Measurements from ENCODE around the gene GHRL.
"Not testable (repeated sequence)": the region's sequence is repeated elsewhere in the genome, so short reads cannot be mapped to it uniquely, and the experiment has no call there.

GHRL gene

GRCh38 chr3:10272476-10272875 is 20.3 kb downstream of the GHRL start:
- not testable (repeated sequence) for DNase-seq

GRCh38 chr3:10269443-10269842 is 23.3 kb downstream of the GHRL start:
- DNase-seq, result no peak

GRCh38 chr3:10268930-10269329 is 23.8 kb downstream of the GHRL start:
- DNase-seq, result no peak

- DNase-seq, result no peak
Observed at GRCh38 chr3:10268116-10268515, 24.6 kb downstream of the GHRL start.

GRCh38 chr3:10266936-10267335 is 25.8 kb downstream of the GHRL start:
- DNase-seq, result not testable (repeated sequence)

DNA sequence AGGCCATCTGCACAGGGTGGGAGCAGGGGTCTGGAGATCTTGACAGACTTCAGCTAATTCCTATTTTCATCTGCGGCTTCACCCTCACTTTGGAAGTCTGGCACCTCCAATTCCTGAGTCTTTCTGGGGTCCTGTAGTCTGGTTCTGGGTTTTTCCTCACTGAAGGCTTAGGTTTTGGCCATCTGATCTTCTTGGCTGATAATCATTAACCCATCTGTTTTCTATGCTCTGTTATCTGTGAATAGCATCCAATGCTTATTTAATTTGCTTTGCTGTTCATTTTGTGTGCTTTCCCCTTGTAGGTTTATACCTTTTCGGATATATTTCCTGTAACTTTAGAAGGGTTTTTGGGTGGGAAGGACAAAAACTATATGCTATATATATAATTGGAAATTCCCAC is 26.9 kb downstream of the GHRL start:
- no peak for DNase-seq

DNA sequence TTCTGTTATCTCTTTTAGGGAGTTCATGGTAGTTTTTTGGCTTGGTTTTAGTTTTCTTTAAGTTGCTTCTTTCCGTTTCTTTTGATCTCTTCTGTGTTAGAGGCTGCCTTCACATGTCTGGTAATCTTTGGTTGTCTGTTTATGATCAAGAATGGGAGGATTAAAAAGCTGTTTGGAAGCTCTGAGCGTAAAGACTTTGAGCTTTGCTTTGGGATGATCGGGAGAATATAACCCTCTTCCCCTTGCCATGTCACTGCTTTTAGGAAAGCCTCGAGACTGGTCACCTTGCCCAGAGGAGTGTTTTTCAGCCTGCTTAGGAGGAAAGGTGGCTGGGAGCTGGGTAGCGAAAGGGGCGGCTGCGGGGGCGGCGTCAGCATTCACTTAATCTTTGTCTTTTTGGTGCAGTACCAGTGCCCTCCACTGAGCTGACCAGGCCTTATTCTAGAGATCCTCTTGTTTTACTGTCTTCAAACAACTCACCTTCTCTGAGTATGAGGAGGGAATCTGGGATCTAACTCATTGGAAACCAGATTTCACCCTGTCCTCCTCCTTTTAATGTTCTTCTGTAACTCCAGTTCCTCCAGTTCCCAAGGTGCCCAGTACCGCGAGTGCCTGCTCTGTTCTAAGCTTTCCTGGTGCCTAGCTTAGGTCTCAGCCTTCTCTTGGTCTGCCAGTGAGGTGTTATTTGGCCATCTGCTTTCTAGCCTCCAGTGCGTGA is 28.9 kb downstream of the GHRL start:
- DNase-seq, result no peak

GRCh38 chr3:10262027-10262426 is 30.7 kb downstream of the GHRL start:
- no peak for DNase-seq

GRCh38 chr3:10260211-10260701 is 32.5 kb downstream of the GHRL start:
- no peak for DNase-seq

DNA sequence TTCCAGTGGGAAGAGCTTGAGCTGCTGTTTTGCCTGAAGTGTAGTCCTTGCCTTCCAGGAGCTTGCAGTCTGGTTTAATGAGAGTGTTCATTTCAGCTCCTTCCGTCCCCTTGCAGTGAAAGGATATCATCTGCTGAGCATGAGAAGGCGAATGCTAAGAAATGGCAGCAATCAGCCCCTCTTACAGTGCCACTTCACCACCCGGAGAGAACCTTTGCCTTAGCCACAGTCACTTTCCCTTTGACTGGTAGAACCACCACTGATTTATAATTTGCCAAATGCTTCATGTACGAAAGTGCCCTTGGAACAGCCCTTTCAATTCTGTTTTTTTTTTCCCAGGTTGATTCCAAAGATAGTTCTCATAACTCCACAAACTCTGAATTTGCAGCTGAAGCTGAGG is 32.9 kb downstream of the GHRL start:
- DNase-seq, result no peak

DNA sequence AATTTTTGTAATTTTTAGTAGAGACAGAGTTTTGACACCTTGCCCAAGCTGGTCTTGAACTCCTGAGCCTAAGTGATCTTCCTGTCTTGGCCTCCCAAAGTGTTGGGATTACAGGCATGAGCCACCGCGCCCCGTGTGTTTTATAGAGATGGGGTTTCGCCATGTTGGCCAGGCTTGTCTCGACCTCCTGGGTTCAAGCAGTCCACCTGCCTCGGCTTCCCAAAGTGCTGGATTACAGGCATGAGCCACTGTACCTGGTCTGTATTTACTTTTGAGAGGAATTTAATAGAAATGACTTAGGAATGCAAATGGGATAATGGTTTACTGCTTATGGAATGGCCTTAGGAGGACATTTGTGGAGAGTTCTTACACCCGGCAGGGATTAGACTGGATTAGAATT is 33.7 kb downstream of the GHRL start:
- DNase-seq, result no peak

DNA sequence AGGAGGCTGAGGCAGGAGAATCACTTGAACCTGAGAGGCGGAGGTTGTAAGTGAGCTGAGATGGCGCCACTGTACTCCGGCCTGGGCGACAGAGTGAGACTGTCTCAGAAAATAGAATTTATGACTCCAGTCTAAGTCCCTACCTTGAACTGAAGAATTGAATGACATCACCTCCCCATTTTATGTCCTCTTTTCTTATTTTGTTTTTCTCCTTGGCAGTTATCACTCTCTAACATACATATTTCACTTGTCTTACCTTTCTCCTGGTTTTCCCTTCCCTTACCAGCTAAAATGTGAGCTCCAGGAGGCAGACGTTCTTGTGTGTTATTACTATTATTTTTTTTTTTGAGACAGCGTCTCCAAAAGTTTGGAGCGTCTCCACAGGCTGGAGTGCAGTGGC is 36.9 kb downstream of the GHRL start:
- no peak for DNase-seq

GRCh38 chr3:10253731-10254130 is 39.0 kb downstream of the GHRL start:
- no peak for DNase-seq

DNA sequence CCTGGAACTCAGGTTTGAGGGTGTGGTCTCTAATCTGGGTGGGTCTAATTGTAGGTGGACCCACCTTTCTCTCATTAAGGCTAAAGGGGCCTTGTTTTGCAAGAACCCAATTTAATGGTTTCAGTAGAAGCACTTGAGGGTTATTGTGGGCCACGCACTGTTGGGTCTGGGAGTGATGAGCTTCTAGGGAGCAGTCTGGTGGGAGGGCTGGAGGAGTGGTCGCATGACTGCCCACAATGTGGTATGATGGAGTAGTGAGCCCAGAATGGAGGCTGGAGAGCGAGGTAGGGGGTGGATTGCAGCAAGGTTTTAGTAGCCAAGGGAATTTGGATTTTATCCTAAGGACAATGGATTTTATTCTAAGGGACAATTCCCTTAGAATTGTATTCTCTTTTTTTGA is 41.7 kb downstream of the GHRL start:
- peak; percentile 53 for DNase-seq

- DNase-seq, result no peak
Observed at GRCh38 chr3:10249833-10250232, 42.9 kb downstream of the GHRL start.

DNA sequence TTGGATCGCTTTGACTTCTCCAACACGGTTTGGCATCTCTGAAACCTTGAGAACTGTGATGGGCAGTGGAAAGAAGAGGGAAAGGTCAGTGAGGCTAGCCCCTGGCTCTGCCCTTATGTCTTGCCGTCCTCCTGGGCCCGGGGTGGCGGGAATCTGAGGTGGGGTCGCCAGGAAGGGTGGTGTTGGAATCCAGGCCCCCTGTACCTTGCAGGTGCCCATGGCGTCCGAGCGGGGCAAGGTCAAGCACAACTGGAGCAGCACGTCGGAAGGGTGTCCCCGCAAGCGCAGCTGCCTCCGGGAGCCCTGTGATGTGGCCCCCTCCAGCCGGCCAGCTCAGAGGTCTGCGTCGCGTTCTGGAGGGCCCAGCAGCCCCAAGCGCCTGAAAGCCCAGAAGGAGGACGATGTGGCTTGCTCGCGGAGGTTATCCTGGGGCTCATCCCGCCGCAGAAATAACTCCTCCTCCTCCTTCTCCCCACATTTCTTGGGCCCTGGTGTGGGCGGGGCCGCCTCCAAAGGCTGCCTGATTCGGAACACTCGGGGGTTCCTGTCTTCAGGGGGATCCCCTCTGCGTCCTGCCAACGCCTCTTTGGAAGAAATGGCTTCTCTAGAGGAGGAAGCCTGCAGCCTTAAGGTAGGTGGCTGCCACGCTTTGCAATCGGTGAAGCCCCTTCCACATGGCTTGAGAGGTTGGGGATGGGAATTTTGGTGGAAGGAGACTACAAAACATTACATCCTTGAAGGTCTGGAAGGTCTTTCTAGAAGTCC is 43.6 kb downstream of the GHRL start:
- DNase-seq, result no peak

- peak; percentile 78 for DNase-seq
Observed at GRCh38 chr3:10248184-10248983, 44.4 kb downstream of the GHRL start, which contains the start of gene TATDN2. TATDN2 (plus strand) TSS chr3:10248459; CDS start chr3:10249201, 742 bp downstream.

- DNase-seq, result no peak
Observed at GRCh38 chr3:10247679-10248183, 45.0 kb downstream of the GHRL start.

GRCh38 chr3:10245081-10245712 is 47.5 kb downstream of the GHRL start:
- DNase-seq, result no peak

DNA sequence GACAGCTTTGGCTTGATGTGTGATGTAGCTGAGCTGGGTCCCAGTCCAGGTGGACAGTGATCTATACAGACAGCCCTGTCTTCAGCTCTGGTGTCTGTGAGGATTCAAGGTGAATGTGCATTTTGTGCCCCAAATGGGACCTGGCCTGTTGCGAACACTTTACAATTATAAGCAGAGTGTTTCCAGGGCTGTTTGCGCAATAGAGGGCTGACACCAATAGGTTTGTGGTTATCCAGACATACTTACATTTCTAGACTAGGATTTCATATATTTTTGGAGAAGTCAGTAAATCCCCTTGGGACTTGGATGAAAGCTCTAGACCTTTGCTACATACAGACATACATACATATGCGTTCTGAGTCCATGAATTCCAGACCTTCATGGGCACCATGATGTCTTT is 48.7 kb downstream of the GHRL start:
- no peak for DNase-seq

DNA sequence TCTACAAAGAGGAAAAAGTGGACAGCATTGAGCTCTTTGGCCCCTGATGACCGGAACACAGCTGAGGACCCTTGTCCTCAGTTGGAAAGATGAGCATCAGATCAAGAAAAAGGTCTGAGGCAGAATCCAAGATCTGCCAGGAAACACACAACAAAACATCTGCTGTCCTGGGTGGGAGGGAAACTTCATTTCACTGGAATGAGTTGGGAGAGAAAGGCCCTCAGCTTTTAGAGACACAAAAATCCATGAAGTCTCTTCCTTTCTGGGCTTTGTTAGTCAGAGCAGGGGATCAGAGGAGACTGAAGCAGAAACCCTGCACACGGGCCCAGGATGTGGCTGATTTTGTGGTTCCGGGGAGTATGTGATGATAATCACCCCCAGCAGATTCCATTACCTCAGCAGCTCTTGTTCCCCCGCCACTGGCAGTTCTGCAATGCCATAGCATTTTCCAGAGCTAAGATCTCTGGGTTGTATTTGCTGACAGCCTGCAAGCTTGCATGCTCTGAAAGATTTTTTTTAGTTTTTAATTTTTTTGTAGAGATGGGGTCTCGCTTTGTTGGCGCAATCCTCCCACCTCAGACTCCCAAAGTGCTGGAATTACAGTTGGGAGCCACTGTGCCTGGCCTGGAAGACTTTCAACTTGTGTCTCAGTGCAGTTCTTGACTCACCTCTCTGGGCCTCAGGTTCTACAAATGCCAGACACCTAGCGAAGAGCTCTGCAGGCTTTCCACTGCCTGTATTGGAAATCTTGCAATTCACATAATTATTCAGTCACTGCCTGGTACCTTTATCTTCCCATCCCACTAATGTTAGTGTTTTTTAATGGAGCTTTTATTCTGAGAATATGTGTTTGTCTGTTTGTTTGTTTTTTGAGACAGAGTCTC is 50.3 kb downstream of the GHRL start:
- no peak for DNase-seq

GRCh38 chr3:10240799-10241198 is 51.9 kb downstream of the GHRL start:
- no peak for DNase-seq

Measured in DMS79 (cell line).